Activated CD8-positive, alpha-beta T cell treated with anti-CD3 and anti-CD28 coated beads, Interleukin-2, amount 10 ng/mL, durations not matched to agents 7 days and 5 days (primary cell): ENCODE measurements around the gene CTCFL. TPM values are rescaled to one million over a fixed set of nuclear protein-coding genes. Genes with fewer than 3 reads are reported as not detected.
"Not testable (repeated sequence)": the region's sequence is repeated elsewhere in the genome, so short reads cannot be mapped to it uniquely, and the experiment has no call there.

ENCODE experiments used
- ATAC-seq: fragments of 150-1000 bp; cut with Tn5 transposase; one replicate; pipeline ENCODE4 v1.10.0; 2021; ENCODE audit warnings: moderate library complexity
- CTCF ChIA-PET: fragments of 350-600 bp; sonication (Branson Sonifier 250); formaldehyde crosslinking; loops from one replicate; lab custom pipeline; 2021; ENCODE audit warnings: antibody characterized with exemption; lab: Charles Lee
- POLR2A ChIA-PET: fragments of 350-600 bp; sonication (Branson Sonifier 250); formaldehyde crosslinking; loops from one replicate; lab custom pipeline; 2021; ENCODE audit warnings: antibody characterized with exemption; lab: Charles Lee
- DNase-seq: peaks from one replicate; pipeline ENCODE4 v3.0.0-alpha.2; 2020
- H3K27ac Mint-ChIP-seq: one replicate; pipeline ENCODE4 v1.8.0; 2021; ENCODE audit warnings: mild to moderate bottlenecking, mixed read lengths
- H3K27me3 Mint-ChIP-seq: one replicate; pipeline ENCODE4 v1.8.0; 2021; ENCODE audit warnings: low read depth, mixed read lengths
- H3K36me3 Mint-ChIP-seq: one replicate; pipeline ENCODE4 v1.8.0; 2021; ENCODE audit warnings: low read depth, mixed read lengths
- H3K4me1 Mint-ChIP-seq: one replicate; pipeline ENCODE4 v1.8.0; 2021; ENCODE audit warnings: low read depth, mixed read lengths
- H3K4me3 Mint-ChIP-seq: one replicate; pipeline ENCODE4 v1.8.0; 2021; ENCODE audit warnings: mild to moderate bottlenecking, mixed read lengths
- H3K9me3 Mint-ChIP-seq: one replicate; pipeline ENCODE4 v1.8.0; 2022; ENCODE audit warnings: mixed read lengths; ENCODE audit not compliant: insufficient read depth
- total RNA-seq, 2 experiments: library from RNA; stranded (reverse); gene quantifications; one replicate each; pipeline ENCODE4 v1.2.3, GENCODE V29; 2021

The CTCFL gene
- total RNA-seq, 2 experiments from 2014 or later = not detected

DNA sequence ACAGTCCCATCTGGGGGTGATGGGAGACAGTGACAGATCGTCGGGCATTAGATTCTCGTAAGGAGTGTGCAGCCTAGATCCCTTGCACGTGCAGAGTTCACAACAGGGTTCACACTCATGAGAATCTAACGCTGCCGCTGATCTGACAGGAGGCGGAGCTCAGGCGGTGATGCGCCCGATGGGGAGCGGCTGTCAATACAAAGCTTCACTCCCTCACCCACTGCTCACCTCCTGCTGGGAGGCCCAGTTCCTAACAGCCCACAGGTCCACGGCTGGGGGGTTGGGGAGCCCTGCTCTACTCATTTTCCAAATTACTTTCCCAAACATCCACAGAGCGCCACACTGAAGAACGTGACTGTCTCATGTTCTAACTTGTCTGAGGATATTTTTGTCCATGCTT lies 25.3 kb downstream of the CTCFL start:
- POLR2A ChIA-PET = no interaction called here
- Mint-ChIP-seq H3K27me3 (peaks cover 52% of the 10 kb centered on the region), H3K36me3 (no peaks in the 10 kb centered on the region), H3K9me3 (no peaks in the 10 kb centered on the region), H3K27ac (no peak overlapping the region), H3K4me1 (peaks cover 12% of the 10 kb centered on the region), H3K4me3 (no peak overlapping the region)
- CTCF ChIA-PET = interaction anchor here (1.0 to 2.2 kb wide), 7 partner anchors 93 to 149 kb away, joined by 4 to 14 read pairs (median 5); partner anchors contain the start of gene RAE1
- no peak for ATAC-seq
- no peak for DNase-seq

- peaks cover 12% of the 10 kb centered on the region for H3K4me1 Mint-ChIP-seq
- peak; percentile 73 for ATAC-seq
- ChIA-PET POLR2A (interaction anchor here (0.7 kb wide), 1 partner anchor 108 kb away, joined by 3 read pairs; no protein-coding TSS in a partner anchor), CTCF (interaction anchor here (0.7 to 2.2 kb wide), 21 partner anchors 10 to 407 kb away, joined by 3 to 14 read pairs (median 4); partner anchors contain the start of gene RAE1)
- H3K4me3 Mint-ChIP-seq = no peak overlapping the region
- no peaks in the 10 kb centered on the region for H3K36me3 Mint-ChIP-seq
- no peaks in the 10 kb centered on the region for H3K9me3 Mint-ChIP-seq
- peaks cover 49% of the 10 kb centered on the region for H3K27me3 Mint-ChIP-seq
- peak; percentile 61 for DNase-seq
- no peak overlapping the region for H3K27ac Mint-ChIP-seq
These were observed 26.2 kb downstream of the CTCFL start for GRCh38 chr20:57498425-57499400.

DNA sequence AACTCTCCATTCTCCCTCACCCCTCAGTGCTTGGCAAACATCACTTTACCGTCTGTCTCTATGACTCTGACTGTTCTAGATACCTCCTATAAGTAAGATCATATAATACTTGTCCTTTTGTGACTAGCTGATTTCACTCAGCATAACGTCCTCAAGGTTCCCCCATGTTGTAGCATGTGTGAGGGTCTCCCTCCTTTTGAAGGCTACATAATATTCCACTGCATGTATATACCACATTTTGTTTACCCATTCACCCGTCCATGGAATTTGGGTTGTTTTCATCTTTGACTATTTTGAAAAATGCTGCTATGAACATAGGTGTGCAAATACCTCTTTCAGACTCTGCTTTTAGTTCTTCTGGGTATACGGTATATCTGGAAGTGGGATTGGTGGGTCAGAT lies 28.3 kb downstream of the CTCFL start:
- no peak for ATAC-seq
- H3K36me3 Mint-ChIP-seq = no peaks in the 10 kb centered on the region
- H3K27me3 Mint-ChIP-seq = peaks cover 42% of the 10 kb centered on the region
- DNase-seq = no peak
- H3K27ac Mint-ChIP-seq = no peak overlapping the region
- H3K9me3 Mint-ChIP-seq = no peaks in the 10 kb centered on the region
- no peak overlapping the region for H3K4me3 Mint-ChIP-seq
- H3K4me1 Mint-ChIP-seq = peaks cover 12% of the 10 kb centered on the region
- POLR2A ChIA-PET = no interaction called here
- CTCF ChIA-PET = interaction anchor here (1.3 to 2.1 kb wide), 5 partner anchors 10 to 116 kb away, joined by 3 to 41 read pairs (median 5); no protein-coding TSS in a partner anchor

- Mint-ChIP-seq H3K27ac (no peak overlapping the region), H3K27me3 (peaks cover 43% of the 10 kb centered on the region), H3K4me3 (no peak overlapping the region), H3K4me1 (peaks cover 12% of the 10 kb centered on the region), H3K9me3 (no peaks in the 10 kb centered on the region), H3K36me3 (no peaks in the 10 kb centered on the region)
- DNase-seq (no peak), ATAC-seq (no peak)
- CTCF ChIA-PET = interaction anchor here (0.5 to 2.1 kb wide), 18 partner anchors 11 to 146 kb away, joined by 3 to 41 read pairs (median 4); no protein-coding TSS in a partner anchor
- POLR2A ChIA-PET = interaction anchor here (0.7 to 0.8 kb wide), 2 partner anchors 107 to 194 kb away, joined by 3 read pairs; no protein-coding TSS in a partner anchor
These were observed 29.0 kb downstream of the CTCFL start for GRCh38 chr20:57495978-57496377.

GRCh38 chr20:57493091-57493615 lies 31.8 kb downstream of the CTCFL start:
- ATAC-seq = no peak
- no peaks in the 10 kb centered on the region for H3K36me3 Mint-ChIP-seq
- no peak overlapping the region for H3K27ac Mint-ChIP-seq
- H3K27me3 Mint-ChIP-seq = peaks cover 45% of the 10 kb centered on the region
- CTCF ChIA-PET = interaction anchor here (0.8 to 2.1 kb wide), 6 partner anchors 20 to 114 kb away, joined by 3 to 11 read pairs (median 4); no protein-coding TSS in a partner anchor
- H3K9me3 Mint-ChIP-seq = no peaks in the 10 kb centered on the region
- POLR2A ChIA-PET = interaction anchor here (0.6 to 1.0 kb wide), 2 partner anchors 103 to 1474 kb away, joined by 3 to 4 read pairs; no protein-coding TSS in a partner anchor
- no peak overlapping the region for H3K4me3 Mint-ChIP-seq
- DNase-seq = no peak
- peaks cover 6% of the 10 kb centered on the region for H3K4me1 Mint-ChIP-seq

DNA sequence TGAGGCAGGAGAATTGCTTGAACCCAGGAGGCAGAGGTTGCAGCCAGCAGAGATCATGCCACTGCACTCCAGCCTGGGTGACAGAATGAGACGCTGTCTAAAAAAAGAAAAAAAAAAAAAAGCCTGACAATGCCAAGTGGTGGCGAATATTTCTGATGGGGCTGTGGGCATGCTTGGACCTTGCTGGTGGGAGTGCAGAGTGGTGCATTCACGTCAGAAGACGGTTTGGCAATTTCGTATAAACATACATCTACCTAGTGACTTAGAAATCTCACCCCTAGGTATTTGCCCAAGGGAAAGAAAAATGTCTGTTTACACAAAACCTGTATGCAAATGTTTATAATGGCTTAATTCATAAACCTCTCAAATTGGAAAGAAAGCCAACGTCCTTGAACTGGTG lies 33.6 kb downstream of the CTCFL start:
- Mint-ChIP-seq H3K36me3 (no peaks in the 10 kb centered on the region), H3K4me1 (peaks cover 5% of the 10 kb centered on the region), H3K27me3 (peaks cover 40% of the 10 kb centered on the region), H3K9me3 (no peaks in the 10 kb centered on the region), H3K4me3 (no peak overlapping the region), H3K27ac (no peak overlapping the region)
- ChIA-PET CTCF (interaction anchor here (0.8 kb wide), 1 partner anchor 110 kb away, joined by 3 read pairs; no protein-coding TSS in a partner anchor), POLR2A (no interaction called here)
- no peak for DNase-seq
- no peak for ATAC-seq

- H3K4me1 Mint-ChIP-seq, H3K36me3 Mint-ChIP-seq, H3K9me3 Mint-ChIP-seq, POLR2A ChIA-PET, DNase-seq, H3K4me3 Mint-ChIP-seq, ATAC-seq, H3K27ac Mint-ChIP-seq: not testable (repeated sequence)
- H3K27me3 Mint-ChIP-seq = peaks cover 39% of the 10 kb centered on the region
- CTCF ChIA-PET = interaction anchor here (1.4 kb wide), 1 partner anchor 106 kb away, joined by 4 read pairs; no protein-coding TSS in a partner anchor
These were observed 36.7 kb downstream of the CTCFL start for GRCh38 chr20:57488277-57488676.

DNA sequence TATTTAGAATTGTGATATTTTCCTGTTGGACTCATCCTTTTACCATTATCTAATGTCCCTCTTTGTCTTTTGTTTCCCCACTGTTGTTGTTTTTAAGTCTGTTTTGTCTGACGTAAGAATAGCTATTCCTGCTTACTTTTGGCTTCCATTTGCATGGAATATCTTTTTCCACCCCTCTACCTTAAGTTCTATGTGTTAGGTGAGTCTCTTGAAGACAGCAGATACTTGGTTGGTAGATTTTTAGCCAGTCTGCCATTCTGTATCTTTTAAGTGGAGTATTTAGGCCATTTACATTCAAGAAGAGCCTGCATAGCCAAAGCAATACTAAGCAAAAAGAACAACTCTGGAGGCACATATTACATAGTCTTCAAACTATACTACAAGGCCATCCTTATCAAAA lies 39.2 kb downstream of the CTCFL start:
- no peak for DNase-seq
- H3K4me3 Mint-ChIP-seq = no peak overlapping the region
- ATAC-seq = no peak
- H3K9me3 Mint-ChIP-seq = no peaks in the 10 kb centered on the region
- CTCF ChIA-PET = interaction anchor here (0.9 kb wide), 1 partner anchor 110 kb away, joined by 3 read pairs; no protein-coding TSS in a partner anchor
- H3K36me3 Mint-ChIP-seq = no peaks in the 10 kb centered on the region
- H3K27ac Mint-ChIP-seq = no peak overlapping the region
- peaks cover 30% of the 10 kb centered on the region for H3K27me3 Mint-ChIP-seq
- peaks cover 7% of the 10 kb centered on the region for H3K4me1 Mint-ChIP-seq
- POLR2A ChIA-PET = no interaction called here

GRCh38 chr20:57484772-57485171 lies 40.2 kb downstream of the CTCFL start:
- ATAC-seq = no peak
- ChIA-PET CTCF (no interaction called here), POLR2A (no interaction called here)
- no peak for DNase-seq
- Mint-ChIP-seq H3K4me1 (peaks cover 7% of the 10 kb centered on the region), H3K27me3 (peaks cover 30% of the 10 kb centered on the region), H3K27ac (no peak overlapping the region), H3K36me3 (no peaks in the 10 kb centered on the region), H3K4me3 (no peak overlapping the region), H3K9me3 (no peaks in the 10 kb centered on the region)

- DNase-seq (no peak), ATAC-seq (no peak)
- ChIA-PET POLR2A (no interaction called here), CTCF (no interaction called here)
- H3K4me1 Mint-ChIP-seq = peaks cover 9% of the 10 kb centered on the region
- H3K27me3 Mint-ChIP-seq = peaks cover 27% of the 10 kb centered on the region
- H3K27ac Mint-ChIP-seq = no peak overlapping the region
- no peaks in the 10 kb centered on the region for H3K36me3 Mint-ChIP-seq
- H3K9me3 Mint-ChIP-seq = no peaks in the 10 kb centered on the region
- H3K4me3 Mint-ChIP-seq = no peak overlapping the region
These were observed 41.5 kb downstream of the CTCFL start for GRCh38 chr20:57483287-57484050.

GRCh38 chr20:57482796-57483195 lies 42.1 kb downstream of the CTCFL start:
- POLR2A ChIA-PET = no interaction called here
- Mint-ChIP-seq H3K36me3 (no peaks in the 10 kb centered on the region), H3K9me3 (no peaks in the 10 kb centered on the region), H3K27me3 (peaks cover 26% of the 10 kb centered on the region), H3K27ac (no peak overlapping the region), H3K4me1 (peaks cover 9% of the 10 kb centered on the region), H3K4me3 (no peak overlapping the region)
- DNase-seq (no peak), ATAC-seq (no peak)
- CTCF ChIA-PET = no interaction called here
